ENCODE measurements around the gene ULBP3. TPM values are rescaled to one million over a fixed set of nuclear protein-coding genes. Genes with fewer than 3 reads are reported as not detected.
"Not testable (repeated sequence)": the region's sequence is repeated elsewhere in the genome, so short reads cannot be mapped to it uniquely, and the experiment has no call there.

The ULBP3 gene
- total and polyA plus RNA-seq, 12 donors = 0.52 to 2.1 (median 1.1) TPM; not detected in 1

- no peak overlapping the region for H3K4me3 ChIP-seq
- H3K9me3 ChIP-seq = no peaks in the 10 kb centered on the region
- H3K27ac ChIP-seq = no peak overlapping the region
- H3K27me3 ChIP-seq = peaks cover 0 to 67% (median 51%) of the 10 kb centered on the region in 7 donors
- 33% methylated on average over 11 of the region's 11 CpGs for WGBS, 2 donors
- H3K36me3 ChIP-seq = no peaks in the 10 kb centered on the region
- intact Hi-C loops (cut with DNase I) = loop anchor here in 1 of 10 donors (10.0 kb wide), 1 partner anchor 200 kb away; no protein-coding TSS in a partner anchor
- peaks cover 0 to 14% (median 11%) of the 10 kb centered on the region in 9 donors for H3K4me1 ChIP-seq
- DNase-seq (no peak), ATAC-seq (peak in 1 of 8 donors; percentile 5)
- TF ChIP-seq, protein P1, sequence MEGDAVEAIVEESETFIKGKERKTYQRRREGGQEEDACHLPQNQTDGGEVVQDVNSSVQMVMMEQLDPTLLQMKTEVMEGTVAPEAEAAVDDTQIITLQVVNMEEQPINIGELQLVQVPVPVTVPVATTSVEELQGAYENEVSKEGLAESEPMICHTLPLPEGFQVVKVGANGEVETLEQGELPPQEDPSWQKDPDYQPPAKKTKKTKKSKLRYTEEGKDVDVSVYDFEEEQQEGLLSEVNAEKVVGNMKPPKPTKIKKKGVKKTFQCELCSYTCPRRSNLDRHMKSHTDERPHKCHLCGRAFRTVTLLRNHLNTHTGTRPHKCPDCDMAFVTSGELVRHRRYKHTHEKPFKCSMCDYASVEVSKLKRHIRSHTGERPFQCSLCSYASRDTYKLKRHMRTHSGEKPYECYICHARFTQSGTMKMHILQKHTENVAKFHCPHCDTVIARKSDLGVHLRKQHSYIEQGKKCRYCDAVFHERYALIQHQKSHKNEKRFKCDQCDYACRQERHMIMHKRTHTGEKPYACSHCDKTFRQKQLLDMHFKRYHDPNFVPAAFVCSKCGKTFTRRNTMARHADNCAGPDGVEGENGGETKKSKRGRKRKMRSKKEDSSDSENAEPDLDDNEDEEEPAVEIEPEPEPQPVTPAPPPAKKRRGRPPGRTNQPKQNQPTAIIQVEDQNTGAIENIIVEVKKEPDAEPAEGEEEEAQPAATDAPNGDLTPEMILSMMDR (IDR thresholded peaks at IDR 0.05) = no peak
These were observed 44.2 kb downstream of the ULBP3 start for GRCh38 chr6:150024646-150025155.

GRCh38 chr6:150024021-150024420, 44.9 kb downstream of the ULBP3 start:
- not testable (repeated sequence) for H3K4me3 ChIP-seq, H3K27ac ChIP-seq, DNase-seq, H3K36me3 ChIP-seq, H3K9me3 ChIP-seq, ATAC-seq
- intact Hi-C loops (cut with DNase I) = loop anchor here in 1 of 10 donors (10.0 kb wide), 1 partner anchor 199 kb away; no protein-coding TSS in a partner anchor
- 77 to 82% methylated on average over 2 of the region's 2 CpGs for WGBS, 2 donors
- Histone ChIP-seq H3K4me1 (peaks cover 0 to 14% (median 11%) of the 10 kb centered on the region in 9 donors), H3K27me3 (peaks cover 0 to 68% (median 53%) of the 10 kb centered on the region in 7 donors)

DNA sequence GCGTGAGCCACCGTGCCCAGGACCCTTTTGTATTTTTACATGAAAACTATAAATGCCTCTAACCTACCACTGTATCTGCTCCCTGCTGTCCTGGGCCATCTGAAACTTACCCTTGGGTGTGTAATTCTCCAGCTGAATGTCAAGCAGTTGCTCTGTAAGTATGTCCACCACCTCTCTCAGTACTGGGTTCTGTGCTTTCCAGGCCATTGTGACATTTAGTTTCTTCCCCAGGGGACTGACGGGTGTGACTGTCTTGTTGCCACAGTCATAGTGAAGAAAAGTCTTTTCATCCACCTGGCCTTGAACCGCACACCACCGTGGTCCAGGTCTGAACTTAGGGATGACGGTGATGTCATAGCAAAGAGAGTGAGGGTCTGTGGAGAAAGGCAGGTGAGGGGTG, 47.1 kb downstream of the ULBP3 start:
- 88 to 94% methylated on average over 2 of the region's 6 CpGs for WGBS, 2 donors

DNA sequence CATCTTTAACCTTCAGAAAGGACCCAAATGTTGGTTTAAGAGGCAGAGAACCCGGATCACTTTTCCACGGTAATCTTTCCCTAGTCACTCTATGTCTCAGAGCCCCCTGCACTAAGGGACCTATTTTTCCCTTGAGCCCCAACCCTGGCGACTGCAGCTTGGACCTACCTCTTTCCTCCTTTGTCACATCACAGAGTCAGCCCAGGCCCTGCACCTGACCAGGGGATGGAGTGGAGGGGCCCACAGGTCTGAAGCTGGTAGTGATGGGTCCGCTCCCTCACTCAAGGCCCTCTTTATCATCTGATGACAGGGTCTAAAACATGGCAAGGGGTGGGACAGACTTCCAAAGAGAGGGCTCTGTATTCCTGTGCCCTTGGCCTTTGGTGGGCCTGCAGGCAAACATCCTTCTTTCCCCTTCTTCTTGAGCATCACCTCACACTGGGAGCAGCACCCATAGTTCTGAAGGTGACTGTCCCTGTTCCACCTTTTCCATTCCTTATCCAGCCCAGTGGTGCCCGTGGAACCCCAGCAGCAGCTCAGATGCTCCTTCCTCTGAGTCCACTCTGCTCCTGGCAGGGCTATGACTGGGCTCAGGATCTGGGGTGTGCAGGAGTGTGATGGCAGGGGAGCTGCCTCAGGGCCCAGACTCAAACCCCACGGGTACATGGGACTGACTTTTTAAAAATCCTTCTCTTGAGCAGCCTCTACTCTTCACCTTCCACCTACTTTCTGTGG, 49.9 kb downstream of the ULBP3 start:
- peaks cover 0 to 10% (median 0%) of the 10 kb centered on the region in 9 donors for H3K4me1 ChIP-seq
- TF ChIP-seq, protein P1 (IDR thresholded peaks at IDR 0.05) = no peak
- peaks cover 16 to 65% (median 52%) of the 10 kb centered on the region in 7 donors for H3K27me3 ChIP-seq
- H3K9me3 ChIP-seq = no peaks in the 10 kb centered on the region
- 54 to 59% methylated on average over 6 of the region's 6 CpGs for WGBS, 2 donors
- no peaks in the 10 kb centered on the region for H3K36me3 ChIP-seq
- DNase-seq (no peak), ATAC-seq (no peak)
- H3K27ac ChIP-seq = no peak overlapping the region
- H3K4me3 ChIP-seq = no peak overlapping the region
- intact Hi-C loops (cut with DNase I) = loop anchor here in 5 of 10 donors (5.0 to 10.0 kb wide), 3 partner anchors 182 to 187 kb away; no protein-coding TSS in a partner anchor

More for the DNA sequence above, 47.1 kb downstream of the ULBP3 start:
- intact Hi-C loops (cut with DNase I) = loop anchor here in 1 of 10 donors (10.0 kb wide), 1 partner anchor 197 kb away; no protein-coding TSS in a partner anchor
- DNase-seq, ATAC-seq, H3K36me3 ChIP-seq, H3K27ac ChIP-seq, H3K9me3 ChIP-seq, H3K4me3 ChIP-seq: not testable (repeated sequence)
- Histone ChIP-seq H3K4me1 (peaks cover 0 to 14% (median 11%) of the 10 kb centered on the region in 9 donors), H3K27me3 (peaks cover 0 to 67% (median 55%) of the 10 kb centered on the region in 7 donors)

GRCh38 chr6:150017186-150017521, 51.8 kb downstream of the ULBP3 start:
- not testable (repeated sequence) for H3K27ac ChIP-seq, H3K36me3 ChIP-seq, H3K4me3 ChIP-seq, ATAC-seq, H3K9me3 ChIP-seq, DNase-seq
- peaks cover 16 to 76% (median 70%) of the 10 kb centered on the region in 7 donors for H3K27me3 ChIP-seq
- intact Hi-C loops (cut with DNase I) = loop anchor here in 8 of 10 donors (1.0 to 10.0 kb wide), 6 partner anchors 82 to 185 kb away; no protein-coding TSS in a partner anchor
- 6 to 8% methylated on average over 5 of the region's 5 CpGs for WGBS, 2 donors
- TF ChIP-seq, protein P1 (IDR thresholded peaks at IDR 0.05) = peak in 3 of 9 donors; percentile 18 to 31 (median 25)
- peaks cover 0 to 10% (median 0%) of the 10 kb centered on the region in 9 donors for H3K4me1 ChIP-seq

Measured in heart right ventricle (tissue), 16 donors.